GM19463 (cell line): ENCODE measurements around the gene TCERG1L.
"Not testable (repeated sequence)": the region's sequence is repeated elsewhere in the genome, so short reads cannot be mapped to it uniquely, and the experiment has no call there.

Experiments
- ATAC-seq: cut with Tn5 transposase; IDR thresholded peaks from one replicate; pipeline ENCODE4 v1.9.1; 2021; ENCODE audit warnings: mild to moderate bottlenecking, moderate library complexity; ENCODE audit not compliant: unreplicated experiment

TCERG1L gene

GRCh38 chr10:131250454-131251145, 60.9 kb downstream of the TCERG1L start:
- no peak for ATAC-seq

GRCh38 chr10:131249955-131250344, 61.6 kb downstream of the TCERG1L start:
- no peak for ATAC-seq

GRCh38 chr10:131249238-131249954, 62.1 kb downstream of the TCERG1L start:
- no peak for ATAC-seq

- no peak for ATAC-seq
Observed at GRCh38 chr10:131248376-131249165, 63.0 kb downstream of the TCERG1L start.

GRCh38 chr10:131247873-131248272, 63.6 kb downstream of the TCERG1L start:
- ATAC-seq = no peak

GRCh38 chr10:131246775-131247174, 64.7 kb downstream of the TCERG1L start:
- no peak for ATAC-seq

- ATAC-seq = no peak
Observed at GRCh38 chr10:131246089-131246488, 65.4 kb downstream of the TCERG1L start.

- no peak for ATAC-seq
Observed at GRCh38 chr10:131245475-131246059, 66.0 kb downstream of the TCERG1L start.

GRCh38 chr10:131244836-131245235, 66.7 kb downstream of the TCERG1L start:
- no peak for ATAC-seq

- no peak for ATAC-seq
Observed at GRCh38 chr10:131243076-131243475, 68.4 kb downstream of the TCERG1L start.

- ATAC-seq = no peak
Observed at GRCh38 chr10:131242007-131242406, 69.5 kb downstream of the TCERG1L start.

GRCh38 chr10:131240691-131241090, 70.8 kb downstream of the TCERG1L start:
- ATAC-seq = no peak

GRCh38 chr10:131239926-131240325, 71.6 kb downstream of the TCERG1L start:
- no peak for ATAC-seq

- no peak for ATAC-seq
Observed at GRCh38 chr10:131239450-131239849, 72.1 kb downstream of the TCERG1L start.

- ATAC-seq = no peak
Observed at GRCh38 chr10:131238669-131239280, 72.7 kb downstream of the TCERG1L start.

- ATAC-seq = no peak
Observed at GRCh38 chr10:131237991-131238651, 73.4 kb downstream of the TCERG1L start.

GRCh38 chr10:131234606-131235005, 76.9 kb downstream of the TCERG1L start:
- ATAC-seq = not testable (repeated sequence)

- ATAC-seq = no peak
Observed at GRCh38 chr10:131233611-131234258, 77.8 kb downstream of the TCERG1L start.

- ATAC-seq = no peak
Observed at GRCh38 chr10:131231965-131232541, 79.5 kb downstream of the TCERG1L start.
